ENCODE measurements around the gene SPAG16.

DNA sequence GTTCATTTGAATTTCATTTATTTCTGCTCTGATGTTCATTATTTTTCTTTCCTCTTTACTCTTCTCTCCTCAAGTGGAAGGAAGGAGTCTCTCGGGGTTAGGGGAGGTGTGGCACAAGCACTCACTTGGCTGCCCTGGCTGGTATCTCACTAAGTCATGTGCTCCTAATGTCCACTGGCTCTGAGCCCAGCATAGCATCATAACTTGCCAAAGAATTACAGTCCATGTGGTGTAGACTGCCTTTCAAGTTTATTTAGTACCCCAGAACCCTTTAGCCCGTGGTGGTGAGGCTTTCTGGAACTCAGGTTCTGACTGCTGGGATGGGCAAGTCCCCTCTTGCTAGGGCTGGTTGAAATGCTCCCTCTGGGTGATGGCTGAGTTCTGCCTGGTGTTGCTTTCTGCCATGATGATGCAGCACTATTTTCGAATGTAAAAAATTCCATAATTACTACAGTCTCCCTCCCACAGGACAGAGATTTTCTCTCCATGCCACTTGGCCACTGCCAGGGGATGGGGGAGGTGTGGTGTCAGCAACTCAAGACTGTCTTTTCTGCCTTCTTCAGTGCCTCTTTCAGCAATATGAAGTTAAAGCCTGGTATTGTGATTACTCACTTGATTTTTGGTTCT is 22.2 kb downstream of the SPAG16 start:
- TF ChIP-seq, protein P1, sequence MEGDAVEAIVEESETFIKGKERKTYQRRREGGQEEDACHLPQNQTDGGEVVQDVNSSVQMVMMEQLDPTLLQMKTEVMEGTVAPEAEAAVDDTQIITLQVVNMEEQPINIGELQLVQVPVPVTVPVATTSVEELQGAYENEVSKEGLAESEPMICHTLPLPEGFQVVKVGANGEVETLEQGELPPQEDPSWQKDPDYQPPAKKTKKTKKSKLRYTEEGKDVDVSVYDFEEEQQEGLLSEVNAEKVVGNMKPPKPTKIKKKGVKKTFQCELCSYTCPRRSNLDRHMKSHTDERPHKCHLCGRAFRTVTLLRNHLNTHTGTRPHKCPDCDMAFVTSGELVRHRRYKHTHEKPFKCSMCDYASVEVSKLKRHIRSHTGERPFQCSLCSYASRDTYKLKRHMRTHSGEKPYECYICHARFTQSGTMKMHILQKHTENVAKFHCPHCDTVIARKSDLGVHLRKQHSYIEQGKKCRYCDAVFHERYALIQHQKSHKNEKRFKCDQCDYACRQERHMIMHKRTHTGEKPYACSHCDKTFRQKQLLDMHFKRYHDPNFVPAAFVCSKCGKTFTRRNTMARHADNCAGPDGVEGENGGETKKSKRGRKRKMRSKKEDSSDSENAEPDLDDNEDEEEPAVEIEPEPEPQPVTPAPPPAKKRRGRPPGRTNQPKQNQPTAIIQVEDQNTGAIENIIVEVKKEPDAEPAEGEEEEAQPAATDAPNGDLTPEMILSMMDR (IDR thresholded peaks at IDR 0.05; ENCODE audit: insufficient read depth, low read length, poor library complexity, severe bottlenecking): no peak
- TF ChIP-seq EZH2phosphoT487 (conservative IDR thresholded peaks at IDR 0.05; ENCODE audit: low read length): no peak
